Body of pancreas (tissue), 4 donors: ENCODE results near the gene LYSMD1. TPM values are rescaled to one million over a fixed set of nuclear protein-coding genes. Genes with fewer than 3 reads are reported as not detected.

ENCODE experiments used
- ATAC-seq: fragments of 150-250 bp; one replicate; pipeline ENCODE4 v1.9.1; 2016
- DNase-seq, 4 donors: peaks; one replicate each; pipeline ENCODE4 v3.0.0-alpha.2; 2019
- H3K27ac ChIP-seq, 4 donors: fragments of 200-600 bp; sonication (generic); 1 replicate in 3 of 4; 2 replicates in 1 of 4; pipeline versions ENCODE4 v1.5.1 to v1.6.1; 2016 to 2019; ENCODE audit warnings: mild to moderate bottlenecking in 1 of 4, mixed read lengths in 1 of 4, moderate library complexity in 1 of 4
- H3K27me3 ChIP-seq, 2 donors: fragments of 200-600 bp; sonication (generic); one replicate each; pipeline ENCODE4 v1.6.0; 2016; ENCODE audit warnings: mild to moderate bottlenecking in 1 of 2
- H3K36me3 ChIP-seq, 2 donors: fragments of 200-600 bp; sonication (generic); replicated peaks in 1 of 2; 2 replicates each; pipeline ENCODE4 v1.5.1; 2016; ENCODE audit warnings: low read depth in 2 of 2; ENCODE audit not compliant: insufficient read depth in 1 of 2
- H3K4me1 ChIP-seq: fragments of 200-600 bp; sonication (generic); one replicate; pipeline ENCODE4 v1.6.0; 2016
- H3K4me3 ChIP-seq, 2 donors: fragments of 200-600 bp; sonication (generic); 1 replicate in 1 of 2; 2 replicates in 1 of 2; pipeline ENCODE4 v1.5.1; 2016 to 2019
- H3K9me3 ChIP-seq, 3 donors: fragments of 200-600 bp; sonication (generic); 1 replicate in 2 of 3; 2 replicates in 1 of 3; pipeline ENCODE4 v1.5.1; 2016
- CTCF ChIP-seq, 7 experiments: fragments of 450-650 bp in 4 of 7; fragments of 200-600 bp in 3 of 7; sonication (generic) in 3 of 7; IDR thresholded peaks; one replicate each; pipeline ENCODE4 v1.5.1; 2016 to 2019; ENCODE audit warnings: antibody characterized with exemption in 7 of 7
- POLR2A ChIP-seq, 3 donors: fragments of 450-650 bp; IDR thresholded peaks; one replicate each; pipeline ENCODE4 v1.6.1; 2016; ENCODE audit warnings: antibody characterized with exemption in 3 of 3, mild to moderate bottlenecking in 2 of 3
- WGBS, 2 donors: methylation state at CpG; one replicate each; pipeline ENCODE4 v1.1.5; 2017; 5-methylcytosine and 5-hydroxymethylcytosine counted together
- intact Hi-C: fragments of 100-400 bp; cut with DNase I; formaldehyde crosslinking; loops from one replicate; pipeline ENCODE4 v1.15.1; 2023
- total RNA-seq, 2 donors: library from RNA; depleted of rRNA; stranded (reverse); fragments of >200 nt; gene quantifications; one replicate each; pipeline ENCODE4 v1.1.0, GENCODE V29; 2016

LYSMD1 gene
- total RNA-seq, 2 donors from 2014 or later: 6.7 to 9.6 TPM

- peaks cover 0 to 23% of the 10 kb centered on the region in 2 donors for H3K27me3 ChIP-seq
- peaks cover 17% of the 10 kb centered on the region for H3K4me1 ChIP-seq
- no peak overlapping the region for H3K4me3 ChIP-seq
- no peak for DNase-seq
- no peaks in the 10 kb centered on the region for H3K36me3 ChIP-seq
- ATAC-seq: no peak
- WGBS, 2 donors: 15 to 33% methylated on average over 13 to 31 of the region's 74 CpGs
- no peaks in the 10 kb centered on the region for H3K9me3 ChIP-seq
- H3K27ac ChIP-seq: no peak overlapping the region
- intact Hi-C loops: no loop called here
- no peak for TF ChIP-seq POLR2A (IDR thresholded peaks at IDR 0.05)
- TF ChIP-seq CTCF (IDR thresholded peaks at IDR 0.05): no peak
These were observed 33.2 kb downstream of the LYSMD1 start for GRCh38 chr1:151132335-151133017.

DNA sequence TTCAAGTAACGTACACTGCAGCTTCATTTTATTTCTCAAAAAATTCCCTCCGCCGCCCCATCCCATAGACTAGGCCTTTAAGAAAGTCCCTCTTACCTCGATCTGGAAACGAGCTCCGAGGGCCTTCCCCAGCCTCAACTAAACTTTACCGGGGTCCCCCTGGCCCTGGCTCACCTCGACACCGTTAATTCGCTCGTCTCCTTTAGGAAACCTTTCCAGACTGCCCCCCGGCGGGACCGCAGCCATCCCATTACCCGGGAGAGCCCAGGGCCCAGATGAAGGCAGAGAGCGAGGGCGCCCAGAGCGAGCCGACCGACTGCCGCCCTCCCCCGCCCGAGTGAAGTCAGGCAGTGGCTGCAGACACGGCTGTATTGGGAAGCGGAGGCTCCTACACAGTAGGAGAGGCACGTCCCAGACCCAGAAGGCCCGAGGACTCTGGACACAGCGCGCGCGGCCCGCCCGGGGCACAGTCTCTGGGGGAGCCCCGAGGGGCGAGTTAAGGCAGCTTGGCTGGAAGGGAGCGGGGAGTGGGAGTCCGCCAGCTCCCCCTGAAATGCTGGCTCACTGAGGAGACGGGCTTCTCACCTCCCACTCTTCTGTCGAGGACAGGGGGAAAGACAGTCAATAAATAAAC, 33.9 kb downstream of the LYSMD1 start:
- ATAC-seq (peak; percentile 57), DNase-seq (peak in 1 of 4 donors; percentile 26)
- Histone ChIP-seq H3K27ac (no peak overlapping the region), H3K4me1 (peaks cover 17% of the 10 kb centered on the region), H3K9me3 (no peaks in the 10 kb centered on the region), H3K4me3 (no peak overlapping the region), H3K27me3 (peaks cover 0 to 23% of the 10 kb centered on the region in 2 donors), H3K36me3 (no peaks in the 10 kb centered on the region)
- 44 to 48% methylated on average over 30 to 39 of the region's 39 CpGs for WGBS, 2 donors
- TF ChIP-seq CTCF (IDR thresholded peaks at IDR 0.05): no peak
- TF ChIP-seq POLR2A (IDR thresholded peaks at IDR 0.05): no peak
- intact Hi-C loops: no loop called here

GRCh38 chr1:151130987-151131586, 34.6 kb downstream of the LYSMD1 start:
- H3K9me3 ChIP-seq: no peaks in the 10 kb centered on the region
- peak; percentile 90 for ATAC-seq
- WGBS, 2 donors: 14 to 42% methylated on average over 19 to 45 of the region's 45 CpGs
- H3K27me3 ChIP-seq: peaks cover 0 to 23% of the 10 kb centered on the region in 2 donors
- intact Hi-C loops: no loop called here
- H3K36me3 ChIP-seq: no peaks in the 10 kb centered on the region
- peak; percentile 66 to 82 (median 74) for DNase-seq
- no peak for TF ChIP-seq POLR2A (IDR thresholded peaks at IDR 0.05)
- TF ChIP-seq CTCF (IDR thresholded peaks at IDR 0.05): no peak
- no peak overlapping the region for H3K4me3 ChIP-seq
- peaks cover 17% of the 10 kb centered on the region for H3K4me1 ChIP-seq
- H3K27ac ChIP-seq: no peak overlapping the region

- no peak overlapping the region for H3K4me3 ChIP-seq
- no peaks in the 10 kb centered on the region for H3K9me3 ChIP-seq
- H3K4me1 ChIP-seq: peaks cover 21% of the 10 kb centered on the region
- H3K27me3 ChIP-seq: peaks cover 0 to 23% of the 10 kb centered on the region in 2 donors
- TF ChIP-seq CTCF (IDR thresholded peaks at IDR 0.05) (no peak), POLR2A (IDR thresholded peaks at IDR 0.05) (no peak)
- intact Hi-C loops: no loop called here
- H3K36me3 ChIP-seq: no peaks in the 10 kb centered on the region
- no peak overlapping the region for H3K27ac ChIP-seq
- WGBS, 2 donors: 79 to 85% methylated on average over 6 of the region's 6 CpGs
- no peak for ATAC-seq
- DNase-seq: no peak
These were observed 36.9 kb downstream of the LYSMD1 start for GRCh38 chr1:151128800-151129199.
